Astrocyte (in vitro differentiated cells and primary cell): ENCODE measurements around the gene MMP24OS. TPM values are rescaled to one million over a fixed set of nuclear protein-coding genes. Genes with fewer than 3 reads are reported as not detected.
"Not testable (repeated sequence)": the region's sequence is repeated elsewhere in the genome, so short reads cannot be mapped to it uniquely, and the experiment has no call there.

Source experiments
- DNase-seq: peaks from one replicate; pipeline ENCODE4 v3.0.0-alpha.2; 2010; ENCODE audit warnings: low read depth
- FAIRE-seq: peaks from 2 replicates; lab custom pipeline; 2011; peaks lifted over from hg19 to GRCh38; lab: Jason Lieb, UNC
- H2AFZ ChIP-seq: 2 replicates; pipeline ENCODE4 v1.6.0; 2012; ENCODE audit warnings: low read depth, low read length, inconsistent platforms
- H3K27ac ChIP-seq: 2 replicates; pipeline ENCODE4 v1.5.1; 2011; ENCODE audit warnings: low read depth, low read length, inconsistent platforms
- H3K27me3 ChIP-seq: 2 replicates; pipeline ENCODE4 v1.6.0; 2011; ENCODE audit warnings: low read length, inconsistent platforms; ENCODE audit not compliant: insufficient read depth
- H3K36me3 ChIP-seq: 2 replicates; pipeline ENCODE4 v1.5.1; 2011; ENCODE audit warnings: low read length, inconsistent platforms; ENCODE audit not compliant: insufficient read depth
- H3K4me1 ChIP-seq: 2 replicates; pipeline ENCODE4 v1.5.1; 2011; ENCODE audit warnings: low read length, inconsistent platforms; ENCODE audit not compliant: insufficient read depth
- H3K4me2 ChIP-seq: 2 replicates; pipeline ENCODE4 v1.6.0; 2012; ENCODE audit warnings: low read length, inconsistent platforms
- H3K4me3 ChIP-seq: 2 replicates; pipeline ENCODE4 v1.5.1; 2011; ENCODE audit warnings: low read depth, mild to moderate bottlenecking, low read length, inconsistent platforms; ENCODE audit not compliant: insufficient read depth
- H3K79me2 ChIP-seq: 2 replicates; pipeline ENCODE4 v1.6.0; 2012; ENCODE audit warnings: mild to moderate bottlenecking, low read length, inconsistent platforms; ENCODE audit not compliant: insufficient read depth
- H3K9ac ChIP-seq: 2 replicates; pipeline ENCODE4 v1.6.0; 2012; ENCODE audit warnings: mild to moderate bottlenecking, low read length, inconsistent platforms
- H3K9me3 ChIP-seq: 2 replicates; pipeline ENCODE4 v1.5.1; 2012; ENCODE audit warnings: low read depth, mild to moderate bottlenecking, low read length, inconsistent platforms; ENCODE audit not compliant: insufficient read depth
- H4K20me1 ChIP-seq: 2 replicates; pipeline ENCODE4 v1.6.0; 2012; ENCODE audit warnings: low read length, inconsistent platforms; ENCODE audit not compliant: insufficient read depth
- H3K27ac Mint-ChIP-seq: one replicate; pipeline ENCODE4 v1.8.0; 2021; ENCODE audit warnings: mild to moderate bottlenecking, mixed read lengths; ENCODE audit not compliant: unreplicated experiment
- H3K27me3 Mint-ChIP-seq: one replicate; pipeline ENCODE4 v1.8.0; 2021; ENCODE audit warnings: low read depth, mixed read lengths; ENCODE audit not compliant: unreplicated experiment
- H3K36me3 Mint-ChIP-seq: one replicate; pipeline ENCODE4 v1.8.0; 2021; ENCODE audit warnings: low read depth, mixed read lengths; ENCODE audit not compliant: unreplicated experiment
- H3K4me1 Mint-ChIP-seq: one replicate; pipeline ENCODE4 v1.8.0; 2021; ENCODE audit warnings: low read depth, mixed read lengths; ENCODE audit not compliant: unreplicated experiment
- H3K4me3 Mint-ChIP-seq: one replicate; pipeline ENCODE4 v1.8.0; 2021; ENCODE audit warnings: mild to moderate bottlenecking, moderate library complexity, mixed read lengths; ENCODE audit not compliant: unreplicated experiment
- H3K9me3 Mint-ChIP-seq: one replicate; pipeline ENCODE4 v1.8.0; 2021; ENCODE audit warnings: mild to moderate bottlenecking, mixed read lengths; ENCODE audit not compliant: unreplicated experiment
- EZH2 ChIP-seq: IDR thresholded peaks from 2 replicates; pipeline ENCODE4 v1.6.1; 2012; ENCODE audit warnings: mild to moderate bottlenecking, low read length, inconsistent platforms; ENCODE audit not compliant: insufficient read depth
- total RNA-seq: library from RNA; stranded (reverse); gene quantifications from 2 replicates; pipeline ENCODE4 v1.2.1, GENCODE V29; 2021
- TF ChIP-seq, protein P1 (sequence below): IDR thresholded peaks from 2 replicates; pipeline ENCODE4 v1.5.1; 2011; ENCODE audit warnings: low read depth, mild to moderate bottlenecking, inconsistent platforms, low read length, moderate library complexity; ENCODE audit not compliant: insufficient read depth

MMP24OS gene
- total RNA-seq, 1 donor from 2014 or later, result 86.5 TPM

DNA sequence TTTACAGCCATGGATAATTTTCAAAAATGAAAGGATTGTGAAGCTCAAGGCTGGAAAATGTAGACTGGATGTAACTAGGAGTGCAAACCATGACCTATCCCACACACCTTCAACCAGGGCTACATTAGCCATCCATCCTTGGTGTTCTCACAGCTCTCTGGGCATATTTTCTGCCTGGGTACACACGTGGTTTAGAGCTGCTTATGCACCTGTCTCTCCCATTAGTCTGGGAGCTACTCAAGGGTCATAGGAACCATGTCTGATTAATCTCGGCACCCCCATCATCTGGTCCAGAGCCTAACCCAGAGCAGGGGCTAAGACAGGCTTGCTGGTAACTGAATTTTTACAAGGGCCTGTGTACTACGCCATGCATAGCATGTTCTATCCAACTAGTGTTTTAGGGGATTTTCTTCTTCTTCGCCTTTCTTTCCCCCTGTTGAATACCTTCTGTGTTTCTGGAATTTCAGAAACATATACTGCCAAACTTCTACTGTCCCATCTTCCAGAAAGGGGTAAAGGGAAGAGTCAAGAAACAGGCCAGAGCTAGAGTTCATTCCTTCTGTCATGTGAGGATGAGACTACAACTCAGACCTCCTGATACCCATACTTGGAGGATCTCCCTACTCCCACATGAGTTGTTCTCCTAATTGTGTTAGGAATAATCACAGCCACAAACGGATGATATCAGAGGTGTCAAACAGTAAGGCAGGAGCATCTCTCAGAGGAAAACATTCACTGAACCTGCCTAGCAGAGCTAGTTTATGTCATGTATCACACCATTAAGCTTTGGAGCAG lies 39.7 kb upstream of the MMP24OS start:
- H3K27ac Mint-ChIP-seq, result peak overlapping the region; percentile 96
- H3K27me3 Mint-ChIP-seq, result no peaks in the 10 kb centered on the region
- peaks cover 73% of the 10 kb centered on the region for H3K4me1 ChIP-seq
- H3K4me3 Mint-ChIP-seq, result peak overlapping the region; percentile 27
- H3K4me2 ChIP-seq, result peak overlapping the region; percentile 75
- H3K27ac ChIP-seq, result peak overlapping the region; percentile 97
- no peaks in the 10 kb centered on the region for H3K9me3 ChIP-seq
- peaks cover 5% of the 10 kb centered on the region for H3K36me3 Mint-ChIP-seq
- no peak overlapping the region for H2AFZ ChIP-seq
- H3K36me3 ChIP-seq, result no peaks in the 10 kb centered on the region
- H3K9ac ChIP-seq, result peak overlapping the region; percentile 80
- no peaks in the 10 kb centered on the region for H3K27me3 ChIP-seq
- TF ChIP-seq EZH2, result no peak
- TF ChIP-seq, protein P1, sequence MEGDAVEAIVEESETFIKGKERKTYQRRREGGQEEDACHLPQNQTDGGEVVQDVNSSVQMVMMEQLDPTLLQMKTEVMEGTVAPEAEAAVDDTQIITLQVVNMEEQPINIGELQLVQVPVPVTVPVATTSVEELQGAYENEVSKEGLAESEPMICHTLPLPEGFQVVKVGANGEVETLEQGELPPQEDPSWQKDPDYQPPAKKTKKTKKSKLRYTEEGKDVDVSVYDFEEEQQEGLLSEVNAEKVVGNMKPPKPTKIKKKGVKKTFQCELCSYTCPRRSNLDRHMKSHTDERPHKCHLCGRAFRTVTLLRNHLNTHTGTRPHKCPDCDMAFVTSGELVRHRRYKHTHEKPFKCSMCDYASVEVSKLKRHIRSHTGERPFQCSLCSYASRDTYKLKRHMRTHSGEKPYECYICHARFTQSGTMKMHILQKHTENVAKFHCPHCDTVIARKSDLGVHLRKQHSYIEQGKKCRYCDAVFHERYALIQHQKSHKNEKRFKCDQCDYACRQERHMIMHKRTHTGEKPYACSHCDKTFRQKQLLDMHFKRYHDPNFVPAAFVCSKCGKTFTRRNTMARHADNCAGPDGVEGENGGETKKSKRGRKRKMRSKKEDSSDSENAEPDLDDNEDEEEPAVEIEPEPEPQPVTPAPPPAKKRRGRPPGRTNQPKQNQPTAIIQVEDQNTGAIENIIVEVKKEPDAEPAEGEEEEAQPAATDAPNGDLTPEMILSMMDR, result no peak
- no peak for FAIRE-seq
- peaks cover 5% of the 10 kb centered on the region for H3K79me2 ChIP-seq
- H3K4me1 Mint-ChIP-seq, result peaks cover 66% of the 10 kb centered on the region
- no peak for DNase-seq
- no peak overlapping the region for H3K4me3 ChIP-seq
- no peaks in the 10 kb centered on the region for H3K9me3 Mint-ChIP-seq
- H4K20me1 ChIP-seq, result no peaks in the 10 kb centered on the region

DNA sequence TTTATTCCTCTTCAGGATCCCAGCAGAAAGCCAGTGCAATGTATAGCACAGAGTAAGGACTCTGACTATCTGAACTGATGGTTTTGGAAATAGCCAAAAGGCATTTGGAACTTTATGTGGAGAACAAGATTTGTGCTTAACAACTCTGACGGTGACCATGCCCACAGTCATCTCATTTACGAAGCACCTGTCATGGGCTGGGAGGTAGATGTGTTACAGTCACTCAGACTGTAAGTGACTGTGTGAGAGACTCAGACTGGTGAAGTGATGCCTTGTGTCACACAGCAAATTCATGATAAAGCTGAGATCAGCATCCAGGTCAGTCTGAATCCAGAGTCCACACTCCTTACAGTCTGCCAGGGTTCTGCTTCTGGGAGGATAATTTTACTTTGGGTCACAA lies 38.2 kb upstream of the MMP24OS start:
- Histone ChIP-seq H2AFZ (no peak overlapping the region), H3K4me3 (no peak overlapping the region), H3K36me3 (no peaks in the 10 kb centered on the region), H3K4me1 (peaks cover 78% of the 10 kb centered on the region), H4K20me1 (no peaks in the 10 kb centered on the region), H3K79me2 (peaks cover 5% of the 10 kb centered on the region), H3K9ac (peak overlapping the region; percentile 64), H3K27me3 (no peaks in the 10 kb centered on the region), H3K4me2 (no peak overlapping the region), H3K27ac (peak overlapping the region; percentile 76), H3K9me3 (no peaks in the 10 kb centered on the region)
- TF ChIP-seq, protein P1, result no peak
- no peak for TF ChIP-seq EZH2
- Mint-ChIP-seq H3K36me3 (peaks cover 5% of the 10 kb centered on the region), H3K27ac (peak overlapping the region; percentile 81), H3K9me3 (no peaks in the 10 kb centered on the region), H3K4me1 (peaks cover 73% of the 10 kb centered on the region), H3K27me3 (no peaks in the 10 kb centered on the region), H3K4me3 (no peak overlapping the region)
- FAIRE-seq (no peak), DNase-seq (no peak)

DNA sequence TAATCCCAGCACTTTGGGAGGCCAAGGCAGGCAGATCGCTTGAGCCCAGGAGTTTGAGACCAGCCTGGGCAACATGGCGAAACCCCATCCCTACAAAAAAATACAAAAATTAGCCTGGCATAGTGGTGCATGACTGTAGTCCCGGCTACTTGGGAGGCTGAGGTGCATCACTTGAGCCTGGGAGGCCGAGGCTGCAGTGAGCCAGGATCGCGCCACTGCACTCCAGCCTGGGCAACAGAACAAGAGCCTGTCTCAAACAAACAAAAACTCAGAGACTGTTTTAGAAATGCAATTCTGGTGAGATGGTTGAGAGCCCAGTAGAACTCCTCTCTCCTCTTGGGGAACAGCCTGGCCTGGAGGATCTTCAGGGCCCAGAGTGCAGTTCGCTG lies 37.7 kb upstream of the MMP24OS start:
- not testable (repeated sequence) for FAIRE-seq, H3K36me3 ChIP-seq, H3K79me2 ChIP-seq, H3K4me3 ChIP-seq, H3K9me3 Mint-ChIP-seq, H3K36me3 Mint-ChIP-seq, DNase-seq, H4K20me1 ChIP-seq, H3K27me3 Mint-ChIP-seq, H3K4me3 Mint-ChIP-seq, H3K9me3 ChIP-seq, H2AFZ ChIP-seq, H3K27me3 ChIP-seq, H3K4me2 ChIP-seq
- Histone ChIP-seq H3K4me1 (peaks cover 77% of the 10 kb centered on the region), H3K9ac (peak overlapping the region; percentile 64), H3K27ac (peak overlapping the region; percentile 76)
- peak overlapping the region; percentile 81 for H3K27ac Mint-ChIP-seq
- peaks cover 72% of the 10 kb centered on the region for H3K4me1 Mint-ChIP-seq
